Tibial nerve (tissue), 3 donors: ENCODE data around the gene CPXM2.

Experiments
- CTCF ChIP-seq, 5 experiments: fragments of 200-600 bp in 3 of 5; fragments of 450-650 bp in 2 of 5; sonication (generic) in 3 of 5; IDR thresholded peaks; one replicate each; pipeline ENCODE4 v1.5.1; 2016 to 2019; ENCODE audit warnings: antibody characterized with exemption in 5 of 5, mild to moderate bottlenecking in 3 of 5, moderate library complexity in 2 of 5
- POLR2A ChIP-seq, 2 donors: fragments of 450-650 bp; IDR thresholded peaks; one replicate each; pipeline ENCODE4 v1.6.1; 2017; ENCODE audit warnings: antibody characterized with exemption in 2 of 2, mild to moderate bottlenecking in 2 of 2, moderate library complexity in 2 of 2

DNA sequence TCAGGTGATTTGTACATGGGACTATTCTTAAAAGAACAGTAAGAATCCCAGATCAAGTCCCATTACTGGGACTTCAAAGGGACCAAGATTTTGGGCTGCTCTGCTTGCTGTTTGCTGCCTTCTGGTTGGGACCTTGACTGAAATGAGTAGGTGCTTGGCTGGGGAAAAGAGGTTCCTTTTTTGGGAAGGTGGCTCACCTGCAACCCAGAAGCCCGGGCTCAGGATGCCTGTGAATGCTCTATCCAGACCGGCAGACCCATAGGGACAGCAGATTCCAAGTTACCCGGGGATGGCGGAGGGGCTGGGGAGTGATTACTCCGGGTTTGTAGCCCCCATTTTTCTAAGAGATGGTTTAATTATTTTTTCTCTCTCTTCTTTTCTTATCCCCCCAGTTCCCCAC, 104.0 kb downstream of the CPXM2 start:
- TF ChIP-seq CTCF (IDR thresholded peaks at IDR 0.05) (no peak), POLR2A (IDR thresholded peaks at IDR 0.05) (no peak)
